Measurements from ENCODE around the gene TNRC6B.
"Not testable (repeated sequence)": the region's sequence is repeated elsewhere in the genome, so short reads cannot be mapped to it uniquely, and the experiment has no call there.

The TNRC6B gene

GRCh38 chr22:40177738-40178416, at the start of gene TNRC6B:
TSS of gene TNRC6B (plus strand) at chr22:40177925. CDS start at chr22:40178136, 211 bp downstream.
- peak; percentile 59 for DNase-seq

- DNase-seq: no peak
Observed at GRCh38 chr22:40128989-40129388, 48.7 kb upstream of the TNRC6B start.

- no peak for DNase-seq
Observed at GRCh38 chr22:40137132-40137531, 40.6 kb upstream of the TNRC6B start.

- DNase-seq: no peak
Observed at GRCh38 chr22:40138866-40139265, 38.9 kb upstream of the TNRC6B start.

GRCh38 chr22:40147388-40148176, 30.1 kb upstream of the TNRC6B start:
- no peak for DNase-seq

- no peak for DNase-seq
Observed at GRCh38 chr22:40153192-40153591, 24.5 kb upstream of the TNRC6B start.

GRCh38 chr22:40153705-40154104, 24.0 kb upstream of the TNRC6B start:
- no peak for DNase-seq

GRCh38 chr22:40156001-40156516, 21.7 kb upstream of the TNRC6B start:
- no peak for DNase-seq

GRCh38 chr22:40156682-40157081, 21.0 kb upstream of the TNRC6B start:
- DNase-seq: not testable (repeated sequence)

- DNase-seq: no peak
Observed at GRCh38 chr22:40157330-40157945, 20.3 kb upstream of the TNRC6B start.

GRCh38 chr22:40161194-40161593, 16.5 kb upstream of the TNRC6B start:
- DNase-seq: no peak

GRCh38 chr22:40165537-40165936, 12.2 kb upstream of the TNRC6B start:
- not testable (repeated sequence) for DNase-seq

- no peak for DNase-seq
Observed at GRCh38 chr22:40175611-40176244, 2.0 kb upstream of the TNRC6B start.

- DNase-seq: peak; percentile 68
Observed at GRCh38 chr22:40176921-40177737, 596 bp upstream of the TNRC6B start.

GRCh38 chr22:40178417-40179409, 988 bp downstream of the TNRC6B start:
- DNase-seq: peak; percentile 9

- DNase-seq: no peak
Observed at GRCh38 chr22:40179526-40179925, 1.8 kb downstream of the TNRC6B start.

GRCh38 chr22:40180403-40180802, 2.7 kb downstream of the TNRC6B start:
- DNase-seq: no peak

- DNase-seq: no peak
Observed at GRCh38 chr22:40181323-40181722, 3.6 kb downstream of the TNRC6B start.

GRCh38 chr22:40182231-40182835, 4.6 kb downstream of the TNRC6B start:
- no peak for DNase-seq

GRCh38 chr22:40183029-40183581, 5.4 kb downstream of the TNRC6B start:
- no peak for DNase-seq
